Activated CD4-positive, alpha-beta T cell treated with anti-CD3 and anti-CD28 coated beads, Interleukin-2, amount 50 U/mL, for 24 hours (primary cell): ENCODE data around the gene CLRN3.

Source experiments
- DNase-seq, 2 donors: peaks; one replicate each; pipeline ENCODE4 v3.0.0-alpha.2; 2020; ENCODE audit warnings: low read depth in 1 of 2, low spot score in 1 of 2

CLRN3 gene, protein sequence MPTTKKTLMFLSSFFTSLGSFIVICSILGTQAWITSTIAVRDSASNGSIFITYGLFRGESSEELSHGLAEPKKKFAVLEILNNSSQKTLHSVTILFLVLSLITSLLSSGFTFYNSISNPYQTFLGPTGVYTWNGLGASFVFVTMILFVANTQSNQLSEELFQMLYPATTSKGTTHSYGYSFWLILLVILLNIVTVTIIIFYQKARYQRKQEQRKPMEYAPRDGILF

DNA sequence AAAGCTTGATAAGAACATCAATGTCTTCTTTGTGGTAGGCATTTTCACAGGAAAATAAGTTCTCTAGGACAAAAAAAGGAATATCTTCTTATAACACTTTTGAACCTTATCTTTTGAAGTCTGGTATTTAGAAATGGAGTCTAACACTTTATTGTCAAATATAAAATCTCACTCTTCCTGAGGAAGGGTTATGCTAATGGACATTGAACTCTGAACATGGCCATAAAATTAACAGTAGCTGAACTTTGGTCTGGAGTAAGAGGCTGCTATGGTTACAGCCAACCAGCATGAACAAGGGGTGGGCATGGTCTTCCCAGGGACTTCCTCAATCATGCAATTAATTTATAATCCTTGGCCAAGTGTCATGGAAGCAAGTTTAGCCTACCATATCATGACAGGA is at the start of gene CLRN3:
Gene CLRN3 (minus strand): TSS at position 199 of the 400 bp plus-strand sequence. CDS start 157 bp downstream, at position 42.
- no peak for DNase-seq

GRCh38 chr10:127940866-127941640 is 48.3 kb upstream of the CLRN3 start:
- DNase-seq: no peak

- no peak for DNase-seq
Measured at GRCh38 chr10:127939786-127940330, 47.1 kb upstream of the CLRN3 start.

GRCh38 chr10:127937915-127938463 is 45.2 kb upstream of the CLRN3 start:
- no peak for DNase-seq

DNA sequence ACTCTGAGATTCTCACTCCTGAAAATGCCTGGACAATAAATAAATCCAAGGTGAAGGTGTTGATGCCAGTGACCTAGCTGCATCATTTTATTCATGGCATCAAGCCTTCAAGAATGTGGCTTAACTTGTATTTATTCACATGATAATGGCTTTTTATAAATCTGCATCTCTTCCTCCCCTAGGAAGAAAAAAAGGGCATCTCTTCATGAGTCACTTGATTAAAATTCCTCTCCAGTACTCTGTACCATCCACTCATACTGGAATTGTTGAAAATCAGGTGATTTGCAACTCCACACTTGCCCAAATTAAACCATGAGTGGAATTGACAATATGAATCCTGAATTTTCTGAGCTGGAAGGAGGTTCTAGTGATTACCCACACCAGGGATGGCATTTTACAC is 44.3 kb upstream of the CLRN3 start:
- no peak for DNase-seq

DNA sequence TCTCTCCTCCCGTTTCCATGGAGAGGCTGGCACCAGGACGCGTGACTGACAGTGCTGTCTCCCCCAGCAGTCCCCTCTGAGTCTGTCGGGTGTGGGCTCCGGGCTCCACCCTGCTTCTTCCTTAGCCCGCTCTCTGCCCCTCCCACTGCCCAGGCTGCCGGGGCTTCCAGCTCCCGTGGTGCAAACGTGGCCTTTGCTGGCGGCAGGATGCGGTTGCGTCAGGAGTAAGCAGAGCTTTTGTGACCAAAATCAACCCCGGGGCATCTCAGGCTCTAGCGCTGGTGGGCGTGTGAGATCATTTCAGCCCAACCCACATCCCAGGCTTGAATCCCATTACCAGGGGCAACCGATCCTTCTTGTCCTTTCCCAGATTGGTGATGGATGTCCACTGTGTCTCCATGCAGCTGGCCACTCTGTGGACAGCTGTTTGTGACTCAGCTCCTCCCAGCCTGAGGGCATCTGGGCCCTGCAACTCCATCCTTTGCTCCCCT is 42.4 kb upstream of the CLRN3 start:
- no peak for DNase-seq

GRCh38 chr10:127934383-127934782 is 41.6 kb upstream of the CLRN3 start:
- DNase-seq: no peak

GRCh38 chr10:127933271-127933670 is 40.5 kb upstream of the CLRN3 start:
- DNase-seq: no peak

GRCh38 chr10:127932521-127933270 is 40.0 kb upstream of the CLRN3 start:
- no peak for DNase-seq

- DNase-seq: no peak
Measured at GRCh38 chr10:127928021-127928806, 35.5 kb upstream of the CLRN3 start.

DNA sequence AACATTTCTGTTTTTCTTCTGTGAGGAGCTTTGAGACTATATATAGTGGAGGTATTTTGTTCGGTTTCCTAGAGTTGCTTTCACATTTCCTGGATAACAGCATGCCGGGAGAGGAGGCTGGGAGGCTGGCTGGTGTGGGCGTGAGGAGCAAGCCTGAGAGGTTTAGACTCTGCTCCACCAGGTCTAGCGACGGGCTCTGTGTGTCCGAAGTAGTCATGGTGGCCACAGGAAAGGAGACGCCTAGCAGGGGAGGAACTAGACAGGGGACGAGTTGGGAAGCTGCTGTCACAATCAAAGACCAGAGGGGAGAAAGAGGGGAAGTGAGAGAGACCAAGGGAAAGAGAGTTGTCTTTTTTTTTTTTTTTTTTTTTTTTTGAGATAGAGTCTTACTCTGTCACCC is 33.7 kb upstream of the CLRN3 start:
- no peak for DNase-seq

DNA sequence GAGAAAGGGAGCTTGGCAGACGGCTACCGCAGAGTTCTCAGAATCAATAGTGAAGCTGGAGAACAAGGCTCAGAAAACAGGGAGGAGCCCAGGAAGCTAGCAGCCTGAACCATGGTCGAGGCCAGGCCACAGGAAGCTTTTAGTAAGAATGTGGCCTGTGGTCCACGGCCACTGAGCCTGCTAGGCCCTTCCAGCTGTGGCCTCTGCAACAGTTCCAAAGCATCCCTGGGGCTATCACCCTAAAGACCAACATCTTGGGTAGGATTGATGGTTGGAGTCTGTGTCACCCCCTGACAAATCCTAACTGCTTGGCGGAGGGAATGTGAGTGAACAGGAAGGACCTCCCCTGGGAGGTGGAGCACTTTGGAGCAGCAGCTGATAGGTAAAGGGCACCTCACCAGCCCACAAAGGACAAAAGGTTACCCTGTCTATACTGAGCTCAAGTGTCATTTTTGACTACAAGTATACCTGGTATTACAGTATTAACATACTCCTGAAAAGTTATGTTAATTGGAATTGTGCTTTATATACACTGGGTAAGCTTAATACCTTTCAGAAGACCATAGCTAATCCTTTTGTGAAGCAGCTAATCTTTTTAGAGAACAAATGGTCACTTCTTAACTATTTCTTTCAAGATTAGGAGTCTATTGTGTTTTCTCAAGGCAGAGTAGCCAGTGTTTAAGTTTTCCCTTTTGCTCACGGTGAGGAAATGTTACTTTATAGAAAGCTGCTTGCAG is 32.9 kb upstream of the CLRN3 start:
- no peak for DNase-seq

GRCh38 chr10:127923646-127924045 is 30.9 kb upstream of the CLRN3 start:
- DNase-seq: no peak

DNA sequence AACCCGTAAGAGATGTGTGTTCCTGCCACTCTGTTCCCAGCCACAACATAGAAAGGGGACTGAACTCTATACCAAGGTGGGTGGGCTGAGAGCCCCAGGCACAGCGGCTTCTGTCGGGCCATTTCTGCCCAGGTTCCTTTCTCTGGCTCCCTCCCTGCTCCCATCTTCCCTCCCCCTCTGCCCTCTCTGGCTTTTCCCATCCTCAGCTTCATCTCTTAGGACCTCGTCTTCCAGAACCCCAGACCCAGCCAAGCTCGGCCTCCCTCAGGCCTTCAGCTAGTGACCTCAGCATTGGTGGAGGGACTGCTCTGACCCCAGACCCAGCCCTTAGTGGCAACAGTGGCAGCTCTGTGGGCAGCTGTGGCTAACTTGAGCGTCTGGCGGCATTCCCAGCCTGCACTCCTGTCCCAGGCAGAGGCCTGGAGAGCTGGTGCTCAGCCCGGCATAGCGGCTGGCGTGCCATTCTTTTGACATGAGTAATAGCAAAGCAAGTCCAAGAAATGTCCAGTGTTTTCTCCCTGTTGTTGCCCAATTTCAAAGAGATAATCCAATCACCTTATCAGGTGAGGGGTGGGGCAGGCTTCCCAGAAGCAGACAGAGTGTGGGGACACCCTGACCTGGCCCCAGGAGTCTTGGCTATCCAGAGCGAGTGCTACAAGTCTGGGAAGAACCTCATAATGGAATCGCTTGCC is 30.1 kb upstream of the CLRN3 start:
- DNase-seq: no peak

DNA sequence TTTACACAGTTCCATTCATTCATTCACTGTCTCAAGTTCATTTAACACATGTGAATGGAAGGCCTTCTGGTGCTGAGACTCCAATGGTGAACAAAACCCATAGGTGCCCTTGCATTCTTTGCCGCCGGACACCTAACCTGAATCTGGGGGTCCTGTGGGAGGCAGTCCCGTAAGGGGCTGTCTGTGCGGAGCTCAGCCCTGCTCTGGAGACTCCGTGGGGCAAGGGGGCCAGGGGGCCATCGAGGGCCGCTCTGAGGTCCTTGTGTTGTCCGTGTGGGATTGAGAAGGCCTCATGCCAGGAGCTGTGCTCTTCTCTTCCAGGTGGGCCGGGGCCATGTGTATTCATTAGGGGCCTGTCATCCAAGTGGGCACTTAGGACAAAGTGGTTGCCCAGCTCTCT is 29.5 kb upstream of the CLRN3 start:
- no peak for DNase-seq

GRCh38 chr10:127921753-127922145 is 29.0 kb upstream of the CLRN3 start:
- DNase-seq: no peak

- DNase-seq: no peak
Measured at GRCh38 chr10:127921075-127921752, 28.5 kb upstream of the CLRN3 start.

GRCh38 chr10:127920306-127921074 is 27.7 kb upstream of the CLRN3 start:
- no peak for DNase-seq
